WTC11 (cell line): Measurements from ENCODE around the gene RAB4A.

Experiments used
- ATF3 ChIP-seq: sonication (generic); formaldehyde crosslinking; conservative IDR thresholded peaks from 2 replicates; pipeline ENCODE4 v1.8.1; 2022; ENCODE audit warnings: mild to moderate bottlenecking, missing genetic modification reagents
- CTCF ChIP-seq: fragments of 200-600 bp; IDR thresholded peaks from 2 replicates; pipeline ENCODE4 v1.8.0; 2022; ENCODE audit warnings: antibody characterized with exemption
- E2F4 ChIP-seq: sonication (generic); formaldehyde crosslinking; IDR thresholded peaks from 2 replicates; pipeline ENCODE4 v1.8.1; 2022; ENCODE audit warnings: low read depth, mild to moderate bottlenecking, moderate library complexity, missing genetic modification reagents, borderline replicate concordance
- ESRRA ChIP-seq: sonication (generic); formaldehyde crosslinking; IDR thresholded peaks from 2 replicates; pipeline ENCODE4 v1.8.1; 2022; ENCODE audit warnings: mild to moderate bottlenecking, missing genetic modification reagents, borderline replicate concordance
- FOXJ3 ChIP-seq: sonication (generic); formaldehyde crosslinking; IDR thresholded peaks from 2 replicates; pipeline ENCODE4 v1.9.0; 2021; ENCODE audit warnings: missing genetic modification reagents, mild to moderate bottlenecking, borderline replicate concordance
- MAX ChIP-seq: sonication (generic); formaldehyde crosslinking; IDR thresholded peaks from 2 replicates; pipeline ENCODE4 v1.8.0; 2022; ENCODE audit warnings: mild to moderate bottlenecking, missing genetic modification reagents
- NFYB ChIP-seq: sonication (generic); formaldehyde crosslinking; conservative IDR thresholded peaks from 2 replicates; pipeline ENCODE4 v1.8.0; 2022; ENCODE audit warnings: low read depth, missing genetic modification reagents
- NR2C2 ChIP-seq: sonication (generic); formaldehyde crosslinking; IDR thresholded peaks from 2 replicates; pipeline ENCODE4 v1.8.0; 2022; ENCODE audit warnings: mild to moderate bottlenecking, missing genetic modification reagents
- PRRX2 ChIP-seq: fragments of 250-450 bp; sonication (Bioruptor Pico); IDR thresholded peaks from 2 replicates; pipeline ENCODE4 v1.8.0; 2021; ENCODE audit warnings: mild to moderate bottlenecking
- RELA ChIP-seq: sonication (generic); formaldehyde crosslinking; IDR thresholded peaks from 2 replicates; pipeline ENCODE4 v1.8.1; 2022; ENCODE audit warnings: missing genetic modification reagents, mild to moderate bottlenecking, borderline replicate concordance
- SOX15 ChIP-seq: fragments of 250-450 bp; sonication (Bioruptor Pico); IDR thresholded peaks from 2 replicates; pipeline ENCODE4 v1.9.0; 2021; ENCODE audit warnings: mild to moderate bottlenecking
- TCF7 ChIP-seq: sonication (generic); formaldehyde crosslinking; IDR thresholded peaks from 2 replicates; pipeline ENCODE4 v1.8.0; 2022; ENCODE audit warnings: mild to moderate bottlenecking, low read depth, missing genetic modification reagents, moderate library complexity
- USF2 ChIP-seq: sonication (generic); formaldehyde crosslinking; IDR thresholded peaks from 2 replicates; pipeline ENCODE4 v1.8.1; 2023; ENCODE audit warnings: mild to moderate bottlenecking, missing genetic modification reagents, moderate library complexity
- ZNF121 ChIP-seq: sonication (generic); formaldehyde crosslinking; IDR thresholded peaks from 2 replicates; pipeline ENCODE4 v1.8.0; 2023; ENCODE audit warnings: missing genetic modification reagents

- no peak for TF ChIP-seq CTCF
- TF ChIP-seq TCF7 (CRISPR knock-in tag), result no peak
- TF ChIP-seq MAX (CRISPR knock-in tag), result no peak
- no peak for TF ChIP-seq USF2 (CRISPR knock-in tag)
- TF ChIP-seq RELA (CRISPR knock-in tag), result no peak
- TF ChIP-seq NR2C2 (CRISPR knock-in tag), result no peak
- TF ChIP-seq E2F4 (CRISPR knock-in tag), result no peak
- no peak for TF ChIP-seq FOXJ3 (CRISPR knock-in tag)
- no peak for TF ChIP-seq ZNF121
- no peak for TF ChIP-seq SOX15 (CRISPR knock-in tag)
- no peak for TF ChIP-seq PRRX2
- TF ChIP-seq NFYB (CRISPR knock-in tag), result no peak
- TF ChIP-seq ESRRA (CRISPR knock-in tag), result no peak
- TF ChIP-seq ATF3 (CRISPR knock-in tag), result no peak
These were observed 39.2 kb upstream of the RAB4A start for GRCh38 chr1:229231754-229232119.
